DND-41 (cell line): ENCODE data around the gene DEPDC7.

Experiments used
- ATAC-seq: fragments of 200-7000 bp; cut with Tn5 transposase; 3 replicates; pipeline ENCODE4 v1.9.1; 2021; ENCODE audit warnings: low read depth; ENCODE audit not compliant: insufficient read depth
- DNase-seq: peaks from one replicate; pipeline ENCODE4 v3.0.0-alpha.2; 2020
- H2AFZ ChIP-seq: 2 replicates; pipeline ENCODE4 v1.6.0; 2012; ENCODE audit warnings: low read depth, low read length
- H3K27ac ChIP-seq: 2 replicates; pipeline ENCODE4 v1.5.1; 2012; ENCODE audit warnings: low read length, inconsistent platforms
- H3K27me3 ChIP-seq: fragments of 200-600 bp; sonication (generic); 2 replicates; pipeline ENCODE4 v1.6.0; 2012; ENCODE audit warnings: low read length, mild to moderate bottlenecking, inconsistent platforms; ENCODE audit not compliant: insufficient read depth, poor library complexity
- H3K36me3 ChIP-seq: 2 replicates; pipeline ENCODE4 v1.5.1; 2012; ENCODE audit warnings: low read length, inconsistent platforms; ENCODE audit not compliant: insufficient read depth
- H3K4me1 ChIP-seq: 2 replicates; pipeline ENCODE4 v1.5.1; 2012; ENCODE audit warnings: mild to moderate bottlenecking, low read length; ENCODE audit not compliant: insufficient read depth
- H3K4me2 ChIP-seq: 2 replicates; pipeline ENCODE4 v1.6.0; 2012; ENCODE audit warnings: mild to moderate bottlenecking, moderate library complexity, low read length, inconsistent platforms; ENCODE audit not compliant: insufficient read depth
- H3K4me3 ChIP-seq, 2 experiments: fragments of 200-600 bp in 1 of 2; shearing (Covaris generic) in 1 of 2; 2 replicates each; pipeline ENCODE4 v1.5.1; 2012 to 2016; ENCODE audit warnings: inconsistent platforms in 2 of 2, low read length in 2 of 2, mild to moderate bottlenecking in 2 of 2, low read depth in 1 of 2, moderate library complexity in 1 of 2
- H3K79me2 ChIP-seq: 2 replicates; pipeline ENCODE4 v1.6.0; 2012; ENCODE audit warnings: low read length, inconsistent platforms; ENCODE audit not compliant: insufficient read depth
- H3K9ac ChIP-seq: 2 replicates; pipeline ENCODE4 v1.6.0; 2012; ENCODE audit warnings: low read depth, mild to moderate bottlenecking, inconsistent platforms, low read length, moderate library complexity
- H3K9me3 ChIP-seq: 2 replicates; pipeline ENCODE4 v1.5.1; 2012; ENCODE audit warnings: low read length, moderate library complexity, mild to moderate bottlenecking, inconsistent platforms; ENCODE audit not compliant: insufficient read depth, severe bottlenecking
- H4K20me1 ChIP-seq: 2 replicates; pipeline ENCODE4 v1.6.0; 2012; ENCODE audit warnings: low read length; ENCODE audit not compliant: insufficient read depth
- EZH2 ChIP-seq: IDR thresholded peaks from 3 replicates; pipeline ENCODE4 v1.6.1; 2012; ENCODE audit warnings: borderline replicate concordance, low read depth, mild to moderate bottlenecking, moderate library complexity, low read length, inconsistent platforms; ENCODE audit not compliant: severe bottlenecking
- TF ChIP-seq, protein P1 (sequence below): IDR thresholded peaks from 2 replicates; pipeline ENCODE4 v1.5.1; 2012; ENCODE audit warnings: borderline replicate concordance, low read length, moderate library complexity, mild to moderate bottlenecking; ENCODE audit not compliant: poor library complexity, severe bottlenecking; ENCODE audit errors: extremely low read depth

DEPDC7 gene

DNA sequence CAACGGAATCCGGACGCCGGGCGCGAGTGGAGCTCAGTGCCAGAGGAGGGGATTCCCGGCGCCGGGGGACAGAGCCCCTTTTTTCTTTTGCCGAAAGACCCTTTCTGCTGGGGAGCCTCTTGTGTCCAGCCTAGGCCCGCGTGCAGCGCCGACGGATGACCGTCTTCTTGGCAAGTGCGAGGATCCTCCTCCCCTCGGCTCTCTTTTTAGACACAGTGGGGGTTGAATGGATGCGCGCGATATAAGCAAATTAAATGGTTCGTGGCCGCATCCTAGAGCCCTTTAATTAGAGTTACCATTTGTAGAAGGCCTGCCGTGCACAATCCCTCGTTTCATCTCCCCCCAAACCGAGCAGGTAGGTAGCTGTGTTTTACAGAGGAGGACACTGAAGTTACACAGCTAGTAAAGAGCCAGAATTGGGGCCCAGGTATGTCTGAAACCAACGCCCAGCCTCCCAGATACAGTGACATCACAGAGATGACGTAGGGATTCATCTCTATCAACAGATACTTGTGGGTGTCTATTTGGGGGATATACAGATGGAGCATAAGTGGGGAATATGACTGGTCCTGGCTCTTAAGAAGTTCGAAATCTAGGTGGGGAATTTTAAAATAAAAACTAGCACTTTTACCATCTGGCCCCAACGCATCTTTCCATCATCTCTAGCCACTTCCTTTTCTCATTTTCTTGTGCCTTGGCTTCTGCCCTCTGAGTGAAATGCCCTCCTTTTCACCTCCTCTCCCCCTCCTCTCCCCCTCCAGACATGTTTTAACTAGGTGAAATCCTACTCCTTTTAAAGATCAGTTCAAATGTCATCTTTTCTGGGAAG lies 24.6 kb downstream of the DEPDC7 start:
- Histone ChIP-seq H3K79me2 (peaks cover 20% of the 10 kb centered on the region), H3K36me3 (peaks cover 17% of the 10 kb centered on the region), H3K4me1 (peaks cover 21% of the 10 kb centered on the region), H3K4me3 (peak overlapping the region; percentile 65 to 87; a peak in 3 of 4 replicates), H3K4me2 (peak overlapping the region; percentile 90), H3K9me3 (no peaks in the 10 kb centered on the region), H3K9ac (peak overlapping the region; percentile 76), H3K27me3 (no peaks in the 10 kb centered on the region), H2AFZ (peak overlapping the region; percentile 95), H3K27ac (peak overlapping the region; percentile 91), H4K20me1 (no peaks in the 10 kb centered on the region)
- DNase-seq (peak; percentile 19), ATAC-seq (0 out of 3 replicates have a peak, but pooled peaks have one; percentile 0)
- TF ChIP-seq, protein P1, sequence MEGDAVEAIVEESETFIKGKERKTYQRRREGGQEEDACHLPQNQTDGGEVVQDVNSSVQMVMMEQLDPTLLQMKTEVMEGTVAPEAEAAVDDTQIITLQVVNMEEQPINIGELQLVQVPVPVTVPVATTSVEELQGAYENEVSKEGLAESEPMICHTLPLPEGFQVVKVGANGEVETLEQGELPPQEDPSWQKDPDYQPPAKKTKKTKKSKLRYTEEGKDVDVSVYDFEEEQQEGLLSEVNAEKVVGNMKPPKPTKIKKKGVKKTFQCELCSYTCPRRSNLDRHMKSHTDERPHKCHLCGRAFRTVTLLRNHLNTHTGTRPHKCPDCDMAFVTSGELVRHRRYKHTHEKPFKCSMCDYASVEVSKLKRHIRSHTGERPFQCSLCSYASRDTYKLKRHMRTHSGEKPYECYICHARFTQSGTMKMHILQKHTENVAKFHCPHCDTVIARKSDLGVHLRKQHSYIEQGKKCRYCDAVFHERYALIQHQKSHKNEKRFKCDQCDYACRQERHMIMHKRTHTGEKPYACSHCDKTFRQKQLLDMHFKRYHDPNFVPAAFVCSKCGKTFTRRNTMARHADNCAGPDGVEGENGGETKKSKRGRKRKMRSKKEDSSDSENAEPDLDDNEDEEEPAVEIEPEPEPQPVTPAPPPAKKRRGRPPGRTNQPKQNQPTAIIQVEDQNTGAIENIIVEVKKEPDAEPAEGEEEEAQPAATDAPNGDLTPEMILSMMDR = no peak
- no peak for TF ChIP-seq EZH2

DNA sequence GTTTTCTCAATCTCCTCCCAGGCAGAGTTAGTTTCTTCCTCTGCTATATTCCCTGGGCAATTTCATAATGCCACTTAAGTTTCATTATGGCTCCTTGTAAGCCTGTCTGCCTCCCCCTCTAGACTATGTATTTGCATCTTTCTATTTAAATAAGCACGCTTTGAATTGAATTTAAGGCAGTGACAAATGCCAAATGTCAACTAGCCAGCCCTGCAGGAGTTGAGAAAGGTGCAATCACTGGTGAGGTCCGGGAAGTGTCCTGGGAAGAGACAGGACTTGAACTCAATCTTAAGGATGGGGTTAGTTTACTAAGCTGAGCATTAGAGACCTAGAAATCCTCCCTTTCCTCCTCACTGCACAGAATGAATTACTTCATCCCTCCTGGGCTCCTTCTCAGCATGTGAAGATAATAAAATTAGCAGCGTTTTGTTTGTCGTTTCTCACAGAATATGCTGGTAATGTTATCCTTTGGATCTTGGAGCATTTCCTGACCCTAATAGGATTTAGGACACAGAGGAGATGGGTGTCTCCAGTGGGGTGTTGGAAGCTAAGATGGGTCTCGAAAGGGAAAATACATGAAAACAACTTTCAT lies 25.3 kb downstream of the DEPDC7 start:
- H3K9me3 ChIP-seq = no peaks in the 10 kb centered on the region
- H3K27me3 ChIP-seq = no peaks in the 10 kb centered on the region
- no peak for DNase-seq
- H3K27ac ChIP-seq = peak overlapping the region; percentile 91; the same call in 1 of the 2 replicates
- peaks cover 24% of the 10 kb centered on the region for H3K36me3 ChIP-seq
- peak overlapping the region; percentile 65 to 87; a peak in 3 of 4 replicates for H3K4me3 ChIP-seq
- peak overlapping the region; percentile 90 for H3K4me2 ChIP-seq
- no peak overlapping the region for H2AFZ ChIP-seq
- H3K9ac ChIP-seq = peak overlapping the region; percentile 76; the same call in 1 of the 2 replicates
- no peak for ATAC-seq
- TF ChIP-seq, protein P1 = no peak
- TF ChIP-seq EZH2 = no peak
- peaks cover 21% of the 10 kb centered on the region for H3K4me1 ChIP-seq
- no peaks in the 10 kb centered on the region for H4K20me1 ChIP-seq
- H3K79me2 ChIP-seq = peaks cover 20% of the 10 kb centered on the region

DNA sequence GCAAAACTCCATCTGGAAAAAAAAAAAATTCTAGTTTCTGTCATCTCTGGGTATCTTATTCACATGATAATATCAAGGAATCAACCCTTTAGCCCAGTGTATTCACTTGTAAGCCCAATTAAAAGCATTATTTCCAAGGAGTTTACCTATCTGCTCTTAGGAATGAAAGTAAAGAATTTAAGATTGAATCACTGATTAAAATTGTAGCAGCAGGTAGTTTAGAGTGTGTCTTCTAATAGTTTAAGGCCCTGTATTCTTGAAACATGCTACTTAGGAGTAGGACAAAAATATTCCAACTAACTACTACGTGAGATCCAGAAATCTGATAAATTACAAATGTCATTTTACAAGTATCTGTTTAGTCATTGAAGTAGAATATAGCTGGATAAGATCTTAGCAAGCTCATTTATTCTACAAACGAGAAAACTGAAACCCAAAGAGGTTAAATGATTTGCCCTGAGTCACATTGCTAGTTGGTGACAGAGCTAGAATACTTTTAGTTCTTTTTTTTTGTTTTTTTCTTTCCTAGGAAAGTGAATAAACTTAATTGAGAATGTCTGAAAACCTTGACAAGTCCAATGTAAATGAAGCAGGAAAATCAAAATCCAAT lies 27.6 kb downstream of the DEPDC7 start:
- Histone ChIP-seq H3K4me1 (peaks cover 19% of the 10 kb centered on the region), H3K36me3 (peaks cover 37% of the 10 kb centered on the region), H3K9ac (no peak overlapping the region), H3K27me3 (no peaks in the 10 kb centered on the region), H3K9me3 (no peaks in the 10 kb centered on the region), H3K27ac (no peak overlapping the region), H3K4me3 (no peak overlapping the region), H3K79me2 (peaks cover 20% of the 10 kb centered on the region), H4K20me1 (no peaks in the 10 kb centered on the region), H2AFZ (no peak overlapping the region), H3K4me2 (no peak overlapping the region)
- TF ChIP-seq, protein P1 = no peak
- TF ChIP-seq EZH2 = no peak
- DNase-seq = no peak
- no peak for ATAC-seq
